GM10847 (cell line): Measurements from ENCODE around the gene HIPK3.

Experiments used
- POLR2A ChIP-seq: IDR thresholded peaks from 2 replicates; pipeline ENCODE4 v1.6.1; 2011; ENCODE audit not compliant: insufficient read length; ENCODE audit errors: extremely low read depth

Gene HIPK3

GRCh38 chr11:33280411-33280810, 23.2 kb downstream of the HIPK3 start:
- no peak for TF ChIP-seq POLR2A

GRCh38 chr11:33281758-33282157, 24.6 kb downstream of the HIPK3 start:
- no peak for TF ChIP-seq POLR2A

GRCh38 chr11:33284818-33285217, 27.6 kb downstream of the HIPK3 start:
- TF ChIP-seq POLR2A = no peak

GRCh38 chr11:33290319-33290718, 33.1 kb downstream of the HIPK3 start:
- no peak for TF ChIP-seq POLR2A

GRCh38 chr11:33291004-33291777, 34.0 kb downstream of the HIPK3 start:
- TF ChIP-seq POLR2A = no peak

GRCh38 chr11:33292311-33292710, 35.1 kb downstream of the HIPK3 start:
- TF ChIP-seq POLR2A = no peak

- no peak for TF ChIP-seq POLR2A
These were observed 37.0 kb downstream of the HIPK3 start for GRCh38 chr11:33294224-33294623.

GRCh38 chr11:33294797-33295196, 37.6 kb downstream of the HIPK3 start:
- no peak for TF ChIP-seq POLR2A

GRCh38 chr11:33296695-33297094, 39.5 kb downstream of the HIPK3 start:
- TF ChIP-seq POLR2A = no peak

GRCh38 chr11:33303541-33303940, 46.4 kb downstream of the HIPK3 start:
- TF ChIP-seq POLR2A = no peak

GRCh38 chr11:33307984-33308383, 50.8 kb downstream of the HIPK3 start:
- no peak for TF ChIP-seq POLR2A

GRCh38 chr11:33309118-33309517, 51.9 kb downstream of the HIPK3 start:
- TF ChIP-seq POLR2A = no peak

- no peak for TF ChIP-seq POLR2A
These were observed 53.7 kb downstream of the HIPK3 start for GRCh38 chr11:33310720-33311500.

- no peak for TF ChIP-seq POLR2A
These were observed 54.5 kb downstream of the HIPK3 start for GRCh38 chr11:33311680-33312079.

- TF ChIP-seq POLR2A = no peak
These were observed 58.6 kb downstream of the HIPK3 start for GRCh38 chr11:33315822-33316221.

- TF ChIP-seq POLR2A = no peak
These were observed 60.5 kb downstream of the HIPK3 start for GRCh38 chr11:33317662-33318061.
